ENCODE data around the gene THSD7B. TPM values are rescaled to one million over a fixed set of nuclear protein-coding genes. Genes with fewer than 3 reads are reported as not detected.

The THSD7B gene
- total and polyA plus RNA-seq, 9 of the 15 experiments (the other 6 are each of a cell fraction or from before 2014, with no cell fraction given) = not detected

DNA sequence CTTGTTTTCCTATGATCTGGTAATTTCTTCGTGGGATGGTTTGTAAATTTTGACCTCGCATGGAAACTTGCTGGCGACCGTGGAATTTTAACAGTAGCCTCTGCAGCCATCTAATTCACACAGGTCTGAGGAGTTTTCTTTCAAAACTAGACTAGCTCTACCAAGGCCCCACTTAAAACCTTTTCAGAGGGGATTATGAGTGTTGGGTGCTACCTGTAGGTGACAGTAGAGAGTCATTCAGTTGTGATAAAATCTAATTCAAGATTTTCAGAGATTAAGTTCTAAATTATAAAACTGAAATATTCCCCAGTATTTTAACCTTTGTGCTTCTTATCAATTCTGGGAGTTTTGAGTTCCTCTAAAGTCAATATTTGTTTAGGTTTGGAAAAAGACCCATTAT, 31.0 kb downstream of the THSD7B start:
- CTCF ChIA-PET (ENCODE audit: low intra/inter-chr PET ratio) = no interaction called here
- POLR2A ChIA-PET = no interaction called here
- TF ChIP-seq ZNF133 (CRISPR knock-in tag; IDR thresholded peaks at IDR 0.05) = no peak
- TF ChIP-seq KDM4B (IDR thresholded peaks at IDR 0.05; ENCODE audit: borderline replicate concordance in 2 of 2, low read depth in 1 of 2) = no peak
- TF ChIP-seq SRSF9 (IDR thresholded peaks at IDR 0.05; ENCODE audit: borderline replicate concordance, low read depth, low read length) = no peak
- no peak for TF ChIP-seq NRF1 (conservative IDR thresholded peaks at IDR 0.05 in 1 of 2, IDR thresholded peaks at IDR 0.05 in 1 of 2)
- TF ChIP-seq TAL1 (IDR thresholded peaks at IDR 0.05) = no peak
- no peak for TF ChIP-seq RBM39 (optimal IDR thresholded peaks at IDR 0.05; ENCODE audit: low read depth, low read length)
- no peak for TF ChIP-seq ZBTB26 (CRISPR knock-in tag; IDR thresholded peaks at IDR 0.05)
- Histone ChIP-seq H3K4me1 (replicated peaks in 1 of 2; ENCODE audit: control insufficient read depth in 2 of 2, insufficient read depth in 2 of 2, low read length in 2 of 2) (no peaks in the 10 kb centered on the region), H2AFZ (ENCODE audit: low read depth, low read length) (no peak overlapping the region), H4K20me1 (replicated peaks; ENCODE audit: control insufficient read depth, insufficient read depth, low read length) (no peaks in the 10 kb centered on the region), H3K27me3 (ENCODE audit: control insufficient read depth in 2 of 2, insufficient read depth in 2 of 2, low read length in 2 of 2) (no peaks in the 10 kb centered on the region), H3K9me3 (replicated peaks; ENCODE audit: control insufficient read depth, insufficient read depth, low read depth, low read length) (no peaks in the 10 kb centered on the region), H3K4me3 (no peak overlapping the region), H3K27ac (ENCODE audit: extremely low read depth, low read depth, low read length) (no peak overlapping the region), H3K9me1 (ENCODE audit: control insufficient read depth, insufficient read depth, low read length) (no peaks in the 10 kb centered on the region), H3K36me3 (ENCODE audit: control insufficient read depth, insufficient read depth, low read length) (no peaks in the 10 kb centered on the region), H3K4me2 (ENCODE audit: insufficient read depth, low read length) (no peak overlapping the region), H3K9ac (ENCODE audit: insufficient read depth in 1 of 2, low read depth in 2 of 2, low read length in 2 of 2) (no peak overlapping the region), H3K79me2 (ENCODE audit: control insufficient read depth, insufficient read depth, low read length) (no peaks in the 10 kb centered on the region)
- DNase-seq (ENCODE audit: extremely low read depth in 1 of 4, low spot score in 3 of 4) (no peak), ATAC-seq (no peak), FAIRE-seq (no peak)
- BruUV-seq (replicated peaks) = no TSS peak
- WGBS (ENCODE audit: insufficient coverage, low coverage, missing lambda C conversion rate) = 2% methylated on average over 4 of the region's 4 CpGs
- intact Hi-C loops (cut with micrococcal nuclease) (no loop called here), in situ Hi-C loops (cut with MboI) (no loop called here)

Measured in K562 (cell line).